DOHH2 (cell line): ENCODE measurements around the gene CCRL2.

Experiments used
- H3F3A ChIP-seq: fragments of 200-600 bp; sonication (generic), shearing (Covaris generic); 2 replicates; pipeline ENCODE4 v1.6.0; 2016; ENCODE audit warnings: antibody characterized with exemption, mild to moderate bottlenecking; ENCODE audit not compliant: control insufficient read depth, insufficient read depth
- H3K27ac ChIP-seq: fragments of 200-600 bp; sonication (generic); 2 replicates; pipeline ENCODE4 v1.5.1; 2014; ENCODE audit warnings: low read depth, mild to moderate bottlenecking, low read length, moderate library complexity
- H3K27me3 ChIP-seq: fragments of 200-600 bp; sonication (generic); 2 replicates; pipeline ENCODE4 v1.6.1; 2014; ENCODE audit warnings: mild to moderate bottlenecking, low read length, mixed read lengths; ENCODE audit not compliant: control insufficient read depth
- H3K36me3 ChIP-seq: fragments of 200-600 bp; sonication (generic); 2 replicates; pipeline ENCODE4 v1.6.1; 2014; ENCODE audit warnings: mild to moderate bottlenecking, low read length, moderate library complexity, mixed read lengths; ENCODE audit not compliant: control insufficient read depth
- H3K4me1 ChIP-seq: fragments of 200-600 bp; sonication (generic); 2 replicates; pipeline ENCODE4 v1.6.1; 2014; ENCODE audit warnings: mild to moderate bottlenecking, low read length, mixed read lengths; ENCODE audit not compliant: control insufficient read depth
- H3K4me2 ChIP-seq: fragments of 200-600 bp; sonication (generic); 2 replicates; pipeline ENCODE4 v1.6.0; 2014; ENCODE audit warnings: mild to moderate bottlenecking, low read length, moderate library complexity
- H3K4me3 ChIP-seq: fragments of 200-600 bp; sonication (generic); 2 replicates; pipeline ENCODE4 v1.5.1; 2014; ENCODE audit warnings: mild to moderate bottlenecking, low read length, mixed read lengths
- H3K79me2 ChIP-seq: fragments of 200-600 bp; sonication (generic); 2 replicates; pipeline ENCODE4 v1.6.1; 2014; ENCODE audit warnings: mild to moderate bottlenecking, low read length, mixed read lengths; ENCODE audit not compliant: control insufficient read depth
- H3K9me2 ChIP-seq: fragments of 200-600 bp; sonication (generic); replicated peaks from 2 replicates; pipeline ENCODE4 v1.6.1; 2014; ENCODE audit warnings: mild to moderate bottlenecking, low read length, mixed read lengths; ENCODE audit not compliant: control insufficient read depth
- H3K9me3 ChIP-seq: fragments of 200-600 bp; sonication (generic); 2 replicates; pipeline ENCODE4 v1.6.1; 2014; ENCODE audit warnings: antibody characterized with exemption, low read length, mixed read lengths; ENCODE audit not compliant: control insufficient read depth, insufficient read depth
- H4K20me1 ChIP-seq: fragments of 200-600 bp; sonication (generic); 2 replicates; pipeline ENCODE4 v1.6.0; 2014; ENCODE audit warnings: low read depth, mild to moderate bottlenecking, antibody characterized with exemption, low read length, moderate library complexity; ENCODE audit not compliant: control insufficient read depth, insufficient read depth
- CTCF ChIP-seq: fragments of 200-600 bp; sonication (generic); IDR thresholded peaks from one replicate; pipeline ENCODE4 v1.5.1; 2014; ENCODE audit warnings: antibody characterized with exemption, mild to moderate bottlenecking, low read depth, low read length; ENCODE audit not compliant: poor library complexity, severe bottlenecking
- EZH2phosphoT487 ChIP-seq: fragments of 200-600 bp; sonication (generic); IDR thresholded peaks from 2 replicates; pipeline ENCODE4 v1.6.1; 2017; ENCODE audit warnings: borderline replicate concordance, mild to moderate bottlenecking, antibody characterized with exemption, low read length, moderate library complexity, mixed read lengths

Gene CCRL2

GRCh38 chr3:46365737-46366524 lies 41.1 kb upstream of the CCRL2 start:
- no peaks in the 10 kb centered on the region for H3K36me3 ChIP-seq
- TF ChIP-seq CTCF (no peak), EZH2phosphoT487 (no peak)
- H3K27ac ChIP-seq, result no peak overlapping the region
- H3K9me2 ChIP-seq, result no peaks in the 10 kb centered on the region
- no peak overlapping the region for H3K4me3 ChIP-seq
- no peaks in the 10 kb centered on the region for H3F3A ChIP-seq
- H4K20me1 ChIP-seq, result no peaks in the 10 kb centered on the region
- H3K79me2 ChIP-seq, result no peaks in the 10 kb centered on the region
- no peaks in the 10 kb centered on the region for H3K9me3 ChIP-seq
- no peaks in the 10 kb centered on the region for H3K4me1 ChIP-seq
- no peak overlapping the region for H3K4me2 ChIP-seq
- peaks cover 54% of the 10 kb centered on the region for H3K27me3 ChIP-seq

DNA sequence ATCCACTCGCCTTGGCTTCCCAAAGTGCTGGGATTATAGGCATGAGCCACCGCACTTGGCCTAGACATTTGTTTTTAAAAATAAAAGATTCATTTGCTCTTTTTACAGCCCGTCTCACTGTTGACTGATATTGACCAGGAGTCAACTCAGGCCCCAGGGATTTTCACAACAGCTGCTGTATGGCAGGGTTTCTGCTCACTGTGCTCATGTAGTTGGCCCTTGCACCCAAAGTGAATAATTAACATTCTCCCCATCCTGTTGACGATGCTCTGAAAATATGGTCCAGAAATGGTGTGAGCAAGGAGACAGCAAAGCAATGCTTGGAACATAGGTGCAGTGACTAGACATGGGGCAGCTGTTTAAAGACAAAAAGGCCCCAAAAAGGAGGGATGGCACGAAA lies 39.2 kb upstream of the CCRL2 start:
- no peak overlapping the region for H3K4me3 ChIP-seq
- H3K79me2 ChIP-seq, result no peaks in the 10 kb centered on the region
- peaks cover 56% of the 10 kb centered on the region for H3K27me3 ChIP-seq
- H3F3A ChIP-seq, result no peaks in the 10 kb centered on the region
- no peaks in the 10 kb centered on the region for H3K9me2 ChIP-seq
- H3K4me2 ChIP-seq, result no peak overlapping the region
- no peaks in the 10 kb centered on the region for H3K4me1 ChIP-seq
- no peaks in the 10 kb centered on the region for H4K20me1 ChIP-seq
- H3K36me3 ChIP-seq, result no peaks in the 10 kb centered on the region
- H3K9me3 ChIP-seq, result no peaks in the 10 kb centered on the region
- no peak overlapping the region for H3K27ac ChIP-seq
- no peak for TF ChIP-seq EZH2phosphoT487
- TF ChIP-seq CTCF, result no peak

DNA sequence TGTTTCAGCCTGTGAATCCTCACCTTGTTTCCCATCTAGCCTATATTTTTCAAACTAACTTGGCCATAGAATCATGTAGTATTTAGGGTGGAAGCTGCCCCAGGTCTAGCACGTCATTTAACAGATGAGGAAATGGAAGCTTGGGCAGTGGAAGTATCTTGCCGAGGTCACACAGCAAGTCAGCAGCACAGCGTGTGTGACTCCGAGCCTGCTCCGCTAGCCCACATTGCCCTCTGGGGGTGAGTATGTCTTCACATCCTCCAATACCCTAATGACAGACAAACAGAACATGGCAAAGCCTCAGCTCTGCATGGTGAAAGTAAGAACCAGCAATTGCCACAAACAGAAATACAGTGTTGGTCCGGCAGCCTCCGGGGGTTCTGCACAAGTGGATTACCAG lies 38.5 kb upstream of the CCRL2 start:
- H3K4me1 ChIP-seq, result no peaks in the 10 kb centered on the region
- no peaks in the 10 kb centered on the region for H3K79me2 ChIP-seq
- TF ChIP-seq EZH2phosphoT487 (no peak), CTCF (no peak)
- no peak overlapping the region for H3K4me2 ChIP-seq
- H4K20me1 ChIP-seq, result no peaks in the 10 kb centered on the region
- no peaks in the 10 kb centered on the region for H3K36me3 ChIP-seq
- H3K9me3 ChIP-seq, result no peaks in the 10 kb centered on the region
- no peak overlapping the region for H3K27ac ChIP-seq
- H3F3A ChIP-seq, result no peaks in the 10 kb centered on the region
- peaks cover 51% of the 10 kb centered on the region for H3K27me3 ChIP-seq
- H3K9me2 ChIP-seq, result no peaks in the 10 kb centered on the region
- no peak overlapping the region for H3K4me3 ChIP-seq
